Daoy (cell line): ENCODE results near the gene ZNF74. TPM values are rescaled to one million over a fixed set of nuclear protein-coding genes. Genes with fewer than 3 reads are reported as not detected.
A peak's percentile ranks its signal among the peaks of the same experiment; 100 is the strongest.
"Not testable (repeated sequence)": the region's sequence is repeated elsewhere in the genome, so short reads cannot be mapped to it uniquely, and the experiment has no call there.

Source experiments
- DNase-seq: peaks from one replicate; pipeline ENCODE4 v3.0.0-alpha.2; 2015; ENCODE audit warnings: low read depth
- total RNA-seq: library from RNA; depleted of rRNA; stranded (reverse); fragments of >200 nt; shearing (Covaris generic); gene quantifications from 2 replicates; pipeline ENCODE4 v1.2.3, GENCODE V29; 2014; rRNA removed

Gene ZNF74
- total RNA-seq, 1 experiment from 2014 or later: 6.3 TPM

- DNase-seq: no peak
Measured at GRCh38 chr22:20446383-20446970, 52.5 kb downstream of the ZNF74 start.

DNA sequence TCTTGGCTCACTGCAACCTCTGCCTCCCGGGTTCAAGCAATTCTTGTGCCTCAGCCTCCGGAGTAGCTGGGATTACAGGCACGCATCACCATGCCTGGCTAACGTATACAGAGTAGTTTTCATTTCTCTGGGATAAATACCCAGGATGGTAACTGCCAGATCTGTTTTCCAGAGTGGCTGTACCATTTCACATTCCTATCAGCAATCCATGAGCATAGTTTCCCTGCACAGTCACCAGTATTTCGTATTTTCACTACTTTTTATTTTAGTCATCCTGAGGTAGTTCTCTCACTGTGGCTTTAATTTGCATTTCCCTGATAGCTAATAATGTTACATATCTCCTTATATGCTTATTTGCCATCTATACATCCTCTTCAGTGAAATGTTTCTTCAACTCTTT lies 54.7 kb downstream of the ZNF74 start:
- no peak for DNase-seq

GRCh38 chr22:20449819-20450550 lies 56.0 kb downstream of the ZNF74 start:
- no peak for DNase-seq

DNA sequence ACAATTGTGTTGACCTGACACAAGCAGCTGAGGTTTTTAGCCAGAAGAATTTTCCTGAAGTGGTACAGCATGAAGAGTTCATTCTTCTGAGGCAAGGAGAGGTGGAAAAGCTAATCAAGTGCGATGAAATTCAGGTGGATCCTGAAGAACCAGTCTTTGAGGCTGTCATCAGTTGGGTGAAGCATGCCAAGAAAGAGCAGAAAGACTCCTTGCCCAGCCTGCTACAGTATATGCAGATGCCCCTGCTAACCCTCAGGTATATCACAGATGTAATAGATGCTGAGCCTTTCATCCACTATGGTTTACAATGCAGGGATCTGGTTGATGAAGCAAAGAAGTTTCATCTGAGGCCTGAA lies 56.6 kb downstream of the ZNF74 start:
- DNase-seq: no peak

DNA sequence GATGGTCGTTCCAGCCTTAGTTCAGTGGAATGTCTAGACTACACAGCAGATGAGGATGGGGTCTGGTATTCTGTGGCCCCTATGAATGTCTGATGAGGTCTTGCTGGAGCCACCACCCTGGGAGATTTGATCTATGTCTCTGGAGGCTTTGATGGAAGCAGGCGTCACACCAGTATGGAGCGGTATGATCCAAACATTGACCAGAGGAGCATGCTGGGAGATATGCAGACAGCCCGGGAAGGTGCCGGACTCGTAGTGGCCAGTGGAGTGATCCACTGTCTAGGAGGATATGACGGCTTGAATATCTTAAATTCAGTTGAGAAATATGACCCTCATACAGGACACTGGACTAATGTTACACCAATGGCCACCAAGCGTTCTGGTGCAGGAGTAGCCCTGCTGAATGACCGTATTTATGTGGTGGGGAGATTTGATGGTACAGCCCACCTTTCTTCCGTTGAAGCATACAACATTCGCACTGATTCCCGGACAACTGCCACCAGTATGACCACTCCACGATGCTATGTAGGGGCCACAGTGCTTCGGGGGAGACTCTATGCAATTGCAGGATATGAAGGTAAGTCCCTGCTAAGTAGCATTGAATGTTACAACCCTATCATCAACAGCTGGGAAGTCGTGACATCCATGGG lies 57.3 kb downstream of the ZNF74 start:
- not testable (repeated sequence) for DNase-seq

DNA sequence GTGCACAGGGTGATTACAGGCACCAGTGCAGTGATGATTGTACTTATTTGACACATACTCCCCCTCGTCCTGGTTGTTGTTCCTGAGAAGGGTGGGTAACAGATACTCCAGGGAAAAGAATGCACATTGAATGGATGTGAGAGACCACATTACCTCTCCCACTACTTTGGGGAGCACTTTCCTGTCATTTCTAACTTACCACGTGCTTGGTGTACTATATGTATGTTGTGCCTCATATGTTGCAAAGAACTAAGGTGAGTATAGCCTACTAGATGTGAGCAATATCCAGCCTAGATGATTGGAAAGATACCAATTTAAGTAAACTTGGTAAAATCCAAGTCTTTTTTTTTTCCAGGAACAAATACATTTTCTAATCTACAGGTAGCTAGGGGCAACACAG lies 58.0 kb downstream of the ZNF74 start:
- no peak for DNase-seq

- DNase-seq: no peak
Measured at GRCh38 chr22:20453222-20453621, 59.3 kb downstream of the ZNF74 start.

DNA sequence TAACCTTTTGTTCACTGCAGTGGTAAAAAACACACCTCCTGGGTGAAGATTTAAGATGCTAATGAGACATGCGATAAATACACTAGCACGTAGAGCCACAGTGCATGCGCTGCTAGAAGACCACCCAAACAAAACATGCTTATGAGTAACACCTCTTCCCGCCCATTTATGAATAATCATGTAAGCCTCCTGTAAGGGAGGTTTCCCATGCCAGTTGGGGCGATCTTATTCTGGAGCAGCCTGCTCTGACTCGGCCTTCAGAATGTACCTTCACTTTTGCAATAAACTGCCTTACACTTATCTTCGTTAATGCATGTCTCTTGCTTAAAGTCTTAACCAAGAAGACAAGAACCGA lies 61.7 kb downstream of the ZNF74 start:
- DNase-seq: no peak

GRCh38 chr22:20456064-20456721 lies 62.2 kb downstream of the ZNF74 start:
- peak; percentile 82 for DNase-seq

- DNase-seq: no peak
Measured at GRCh38 chr22:20456722-20457076, 62.7 kb downstream of the ZNF74 start.

DNA sequence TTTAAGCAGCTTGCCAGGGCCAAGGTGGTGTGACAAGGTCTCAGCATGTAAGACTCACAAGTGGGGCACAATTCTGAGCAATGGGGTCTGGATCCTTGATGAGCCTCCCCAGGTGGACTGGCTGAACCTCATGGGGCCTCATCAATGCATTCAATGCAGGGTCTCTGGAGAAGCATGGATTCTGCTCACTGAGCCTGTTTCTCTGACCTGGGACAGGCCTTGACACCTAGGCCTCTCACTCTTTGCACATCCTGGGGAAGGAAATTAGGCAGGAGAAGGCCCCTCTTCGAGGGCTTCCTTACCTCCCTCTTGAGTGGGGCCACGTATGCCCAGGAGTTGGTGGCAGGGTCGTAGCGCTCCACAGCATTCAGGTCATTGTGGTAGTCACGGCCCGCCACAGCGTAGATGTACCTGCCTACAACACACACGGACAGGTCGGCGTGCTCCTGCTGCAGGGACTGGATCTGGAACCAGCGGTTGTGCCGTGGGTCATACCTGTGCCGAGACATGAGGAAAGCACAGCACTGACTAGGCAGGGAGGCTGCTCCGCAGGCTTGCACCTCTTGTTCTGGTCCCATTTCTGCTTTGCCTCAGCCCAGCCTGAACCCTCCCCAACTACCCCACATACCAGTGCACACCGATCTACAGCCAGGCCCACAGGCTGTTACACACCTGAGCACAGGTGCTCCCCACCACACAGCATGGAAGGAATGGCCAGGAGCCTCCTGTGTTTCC lies 63.7 kb downstream of the ZNF74 start:
- DNase-seq: no peak

Other genes with a start within 250 kb of the ZNF74 start
- 0.51 TPM in 1 of 2 replicates, not detected in the other for gene CCDC188, start 243.1 kb upstream of the ZNF74 start, total RNA-seq
- gene RTN4R, start 125.8 kb upstream of the ZNF74 start, total RNA-seq: 1.7 and 5.1 TPM in 2 replicates
- gene DGCR6L, start 74.1 kb upstream of the ZNF74 start, total RNA-seq: 59.8 and 69.1 TPM in 2 replicates
- 9.3 and 9.5 TPM in 2 replicates for gene SCARF2, start 43.7 kb downstream of the ZNF74 start, total RNA-seq
- gene KLHL22, start 101.6 kb downstream of the ZNF74 start, total RNA-seq: 7.4 and 31.1 TPM in 2 replicates
- 23.4 and 24.5 TPM in 2 replicates for gene MED15, start 113.5 kb downstream of the ZNF74 start, total RNA-seq